Ovary (tissue), 9 donors: Measurements from ENCODE around the gene SRGAP3. TPM values are rescaled to one million over a fixed set of nuclear protein-coding genes. Genes with fewer than 3 reads are reported as not detected.

ENCODE experiments used
- DNase-seq, 5 donors: peaks; one replicate each; pipeline ENCODE4 v3.0.0-alpha.2; 2019 to 2020
- H3K27ac ChIP-seq, 2 donors: fragments of 200-600 bp; one replicate each; pipeline versions ENCODE4 v1.5.1 to v1.8.0; 2019 to 2022
- H3K27me3 ChIP-seq: fragments of 200-600 bp; one replicate; pipeline ENCODE4 v1.8.0; 2022
- H3K36me3 ChIP-seq: fragments of 200-600 bp; sonication (generic); one replicate; pipeline ENCODE4 v1.5.1; 2019
- H3K4me1 ChIP-seq: one replicate; pipeline ENCODE4 v1.8.1; 2013; ENCODE audit warnings: mild to moderate bottlenecking, moderate library complexity; ENCODE audit not compliant: insufficient read depth
- H3K4me3 ChIP-seq: fragments of 200-600 bp; sonication (generic); one replicate; pipeline ENCODE4 v1.5.1; 2017
- H3K9me3 ChIP-seq, 2 donors: fragments of 200-600 bp in 1 of 2; sonication (generic) in 1 of 2; one replicate each; pipeline versions ENCODE4 v1.5.1 to v1.8.1; 2013 to 2019; ENCODE audit warnings: mild to moderate bottlenecking in 1 of 2, moderate library complexity in 1 of 2
- CTCF ChIP-seq, 3 donors: fragments of 450-650 bp in 2 of 3; fragments of 200-600 bp in 1 of 3; IDR thresholded peaks; one replicate each; pipeline versions ENCODE4 v1.5.1 to v1.8.0; 2016 to 2022; ENCODE audit warnings: antibody characterized with exemption in 3 of 3, mild to moderate bottlenecking in 1 of 3
- EP300 ChIP-seq: sonication (generic); formaldehyde crosslinking; IDR thresholded peaks from one replicate; pipeline ENCODE4 v1.6.1; 2017; ENCODE audit warnings: antibody characterized with exemption
- POLR2A ChIP-seq: fragments of 450-650 bp; IDR thresholded peaks from one replicate; pipeline ENCODE4 v1.6.1; 2017; ENCODE audit warnings: antibody characterized with exemption, mild to moderate bottlenecking, moderate library complexity
- WGBS, 3 donors: extraction: QIAGEN DNeasy Blood & Tissue Kit in 1 of 3; methylation state at CpG; one replicate each; pipeline versions ENCODE4 v1.1.5 to v1.1.7; 2013 to 2017; 5-methylcytosine and 5-hydroxymethylcytosine counted together
- intact Hi-C, 4 donors: fragments of 100-400 bp; cut with DNase I; formaldehyde crosslinking; loops; one replicate each; pipeline versions ENCODE4 v1.11.0 to v1.15.1; 2022 to 2023
- polyA plus RNA-seq, 2 donors: library from polyadenylated mRNA; stranded (reverse); fragments of 200-250 nt in 1 of 2; fragments of 350-450 nt in 1 of 2; fragmentation: Illumina TruSeq in 1 of 2; extraction: RNeasy Lipid Tissue Mini Kit (QIAGEN cat#74804) in 1 of 2; gene quantifications; one replicate each; pipeline ENCODE4 v1.2.3, GENCODE V29; 2013 to 2014
- total RNA-seq, 7 donors: library from RNA; depleted of rRNA in 2 of 7; stranded (reverse); fragments of >200 nt in 2 of 7; fragmentation: NEBNext Ultra II Directional in 3 of 7; extraction: Animal tissue kit (Norgen Biotek cat#: 25700) in 3 of 7; gene quantifications; one replicate each; pipeline versions ENCODE4 v1.1.0 to v1.2.4, GENCODE V29; 2016 to 2023
- donor health status: DM: no; HTN: no; CAD: no; lungs with moderate emphysema.
- donor health status: DM: no; HTN: no; CAD: no.
- donor health status: Bipolar disorder and iron deficiency.
- donor health status: DM: yes; HTN: yes; CAD: no.
- donor health status: DM: no; HTN: no; CAD: no.
- donor health status: DM: yes; HTN: yes; CAD: no.

Gene SRGAP3
- total and polyA plus RNA-seq, 9 donors = 2.1 to 36.8 (median 13.1) TPM

GRCh38 chr3:9247361-9247940, 2.0 kb downstream of the SRGAP3 start:
- TF ChIP-seq EP300 (no peak), POLR2A (no peak), CTCF (IDR thresholded peaks at IDR 0.05) (no peak)
- Histone ChIP-seq H3K4me1 (peaks cover 4% of the 10 kb centered on the region), H3K27me3 (no peaks in the 10 kb centered on the region), H3K27ac (no peak overlapping the region), H3K36me3 (no peaks in the 10 kb centered on the region), H3K4me3 (peak overlapping the region; percentile 37), H3K9me3 (no peaks in the 10 kb centered on the region)
- intact Hi-C loops = loop anchor here in 1 of 4 donors (5.0 kb wide), 1 partner anchor 110 kb away; no protein-coding TSS in a partner anchor
- DNase-seq = no peak
- 35 to 42% (median 37%) methylated on average over 12 of the region's 12 CpGs for WGBS, 3 donors

GRCh38 chr3:9246189-9246588, 3.3 kb downstream of the SRGAP3 start:
- Histone ChIP-seq H3K4me3 (no peak overlapping the region), H3K27ac (no peak overlapping the region), H3K4me1 (peaks cover 4% of the 10 kb centered on the region), H3K9me3 (no peaks in the 10 kb centered on the region), H3K27me3 (no peaks in the 10 kb centered on the region), H3K36me3 (no peaks in the 10 kb centered on the region)
- TF ChIP-seq EP300 (no peak), POLR2A (no peak), CTCF (IDR thresholded peaks at IDR 0.05) (no peak)
- intact Hi-C loops = loop anchor here in 1 of 4 donors (5.0 kb wide), 1 partner anchor 109 kb away; no protein-coding TSS in a partner anchor
- no peak for DNase-seq
- 83 to 94% (median 84%) methylated on average over 4 of the region's 4 CpGs for WGBS, 3 donors

GRCh38 chr3:9244495-9245183, 4.8 kb downstream of the SRGAP3 start:
- intact Hi-C loops = loop anchor here in 1 of 4 donors (5.0 kb wide), 1 partner anchor 107 kb away; no protein-coding TSS in a partner anchor
- DNase-seq = no peak
- no peaks in the 10 kb centered on the region for H3K36me3 ChIP-seq

GRCh38 chr3:9241956-9242355, 7.5 kb downstream of the SRGAP3 start:
- Histone ChIP-seq H3K36me3 (no peaks in the 10 kb centered on the region), H3K27me3 (no peaks in the 10 kb centered on the region), H3K9me3 (no peaks in the 10 kb centered on the region), H3K4me1 (no peaks in the 10 kb centered on the region), H3K4me3 (no peak overlapping the region), H3K27ac (no peak overlapping the region)
- WGBS, 3 donors = 92 to 94% (median 93%) methylated on average over 4 of the region's 4 CpGs
- DNase-seq = no peak
- intact Hi-C loops = no loop called here
- no peak for TF ChIP-seq CTCF (IDR thresholded peaks at IDR 0.05)
- no peak for TF ChIP-seq POLR2A
- no peak for TF ChIP-seq EP300

More at GRCh38 chr3:9244495-9245183, 4.8 kb downstream of the SRGAP3 start:
- H3K27ac ChIP-seq = no peak overlapping the region
- WGBS, 3 donors = 37 to 65% (median 50%) methylated on average over 1 of the region's 1 CpG
- TF ChIP-seq CTCF (IDR thresholded peaks at IDR 0.05) = no peak
- no peak for TF ChIP-seq POLR2A
- no peak for TF ChIP-seq EP300
- no peak overlapping the region for H3K4me3 ChIP-seq
- no peaks in the 10 kb centered on the region for H3K27me3 ChIP-seq
- H3K4me1 ChIP-seq = peaks cover 2% of the 10 kb centered on the region
- H3K9me3 ChIP-seq = no peaks in the 10 kb centered on the region
